Fibroblast of the aortic adventitia (primary cell): ENCODE data around the gene TAS2R7. TPM values are rescaled to one million over a fixed set of nuclear protein-coding genes. Genes with fewer than 3 reads are reported as not detected.

Experiments
- DNase-seq: peaks from one replicate; pipeline ENCODE4 v3.0.0-alpha.2; 2010; ENCODE audit warnings: low read depth
- H3K4me3 ChIP-seq: 2 replicates; pipeline ENCODE4 v1.5.1; 2011; ENCODE audit warnings: low read depth, mild to moderate bottlenecking, control low read depth, low read length, moderate library complexity
- CTCF ChIP-seq: IDR thresholded peaks from 2 replicates; pipeline ENCODE4 v1.5.1; 2011; ENCODE audit warnings: mild to moderate bottlenecking, low read length, control low read depth, inconsistent platforms; ENCODE audit not compliant: insufficient read depth
- small RNA-seq: library from RNA; depleted of rRNA; stranded (forward); fragments of <200 nt; gene quantifications from one replicate; pipeline ENCODE3, GENCODE V24; 2012
- total RNA-seq: library from RNA; depleted of rRNA; stranded (reverse); fragments of >200 nt; gene quantifications from 2 replicates; pipeline ENCODE4 v1.2.3, GENCODE V29; 2012; ENCODE audit warnings: low replicate concordance

The TAS2R7 gene
- total RNA-seq, 1 donor, result 0.18 TPM

GRCh38 chr12:10753059-10753458, 49.4 kb downstream of the TAS2R7 start:
- TF ChIP-seq CTCF, result no peak
- DNase-seq, result peak; percentile 9
- no peak overlapping the region for H3K4me3 ChIP-seq

Small RNA genes within 50 kb of the gene (small RNA-seq; reads per million reads assigned to genes)
- gene PRR4, result not detected

Other genes with a start within 250 kb of the TAS2R7 start
- gene MAGOHB, start 189.0 kb downstream of the TAS2R7 start, total RNA-seq, result 31.7 and 36.6 TPM in 2 replicates
- gene STYK1, start 128.6 kb downstream of the TAS2R7 start, total RNA-seq, result 0.27 TPM in 1 of 2 replicates, not detected in the other
- 139 and 191 TPM in 2 replicates for gene YBX3, start 79.3 kb downstream of the TAS2R7 start, total RNA-seq
- 0.45 TPM in 1 of 2 replicates, not detected in the other for gene TAS2R8, start 4.7 kb upstream of the TAS2R7 start, total RNA-seq
- 0.09 TPM in 1 of 2 replicates, not detected in the other for gene TAS2R9, start 7.5 kb upstream of the TAS2R7 start, total RNA-seq
- 2.3 TPM in 1 of 2 replicates, not detected in the other for gene TAS2R10, start 23.7 kb upstream of the TAS2R7 start, total RNA-seq
- gene PRR4, start 46.8 kb upstream of the TAS2R7 start, total RNA-seq, result 3.4 and 7.1 TPM in 2 replicates
- gene PRH1, start 81.6 kb upstream of the TAS2R7 start, total RNA-seq, result 22.4 and 24.4 TPM in 2 replicates
- gene TAS2R13, start 106.9 kb upstream of the TAS2R7 start, total RNA-seq, result 2.8 and 7.4 TPM in 2 replicates
- not detected in 2 replicates for gene PRH2, start 126.6 kb upstream of the TAS2R7 start, total RNA-seq
- 4.1 and 5.2 TPM in 2 replicates for gene TAS2R14, start 136.6 kb upstream of the TAS2R7 start, total RNA-seq
- gene TAS2R50, start 184.3 kb upstream of the TAS2R7 start, total RNA-seq, result 3.1 and 6.5 TPM in 2 replicates
- 1.9 and 5.0 TPM in 2 replicates for gene TAS2R20, start 195.7 kb upstream of the TAS2R7 start, total RNA-seq
- gene TAS2R19, start 220.0 kb upstream of the TAS2R7 start, total RNA-seq, result 6.3 and 6.5 TPM in 2 replicates
- gene TAS2R31, start 228.8 kb upstream of the TAS2R7 start, total RNA-seq, result 6.2 and 13.6 TPM in 2 replicates